Stomach (tissue), 9 donors: ENCODE measurements around the gene INPP4B. TPM values are rescaled to one million over a fixed set of nuclear protein-coding genes. Genes with fewer than 3 reads are reported as not detected.
A peak's percentile ranks its signal among the peaks of the same experiment; 100 is the strongest.

Experiments used
- DNase-seq, 2 donors: peaks; one replicate each; pipeline versions ENCODE4 v3.0.0 to v3.0.0-alpha.2; 2013 to 2019
- H3K27ac ChIP-seq, 5 donors: fragments of 200-600 bp in 4 of 5; sonication (generic) in 4 of 5; one replicate each; pipeline ENCODE4 v1.5.1; 2013 to 2019; ENCODE audit warnings: mild to moderate bottlenecking in 1 of 5, moderate library complexity in 1 of 5
- H3K27me3 ChIP-seq, 3 donors: fragments of 200-600 bp; sonication (generic); one replicate each; pipeline ENCODE4 v1.5.1; 2017 to 2019; ENCODE audit warnings: mixed run types in 1 of 3
- H3K36me3 ChIP-seq, 4 donors: fragments of 200-600 bp; sonication (generic); 1 replicate in 3 of 4; 2 replicates in 1 of 4; pipeline ENCODE4 v1.5.1; 2016 to 2019
- H3K4me1 ChIP-seq, 4 donors: fragments of 200-600 bp; sonication (generic); one replicate each; pipeline ENCODE4 v1.5.1; 2016 to 2019
- H3K4me3 ChIP-seq, 4 donors: fragments of 200-600 bp; sonication (generic) in 3 of 4; one replicate each; pipeline ENCODE4 v1.5.1; 2016 to 2019; ENCODE audit warnings: mild to moderate bottlenecking in 1 of 4
- H3K9me3 ChIP-seq, 4 donors: fragments of 200-600 bp; sonication (generic); one replicate each; pipeline ENCODE4 v1.5.1; 2016 to 2019
- CTCF ChIP-seq, 7 experiments: fragments of 450-650 bp in 4 of 7; fragments of 200-600 bp in 3 of 7; sonication (generic) in 3 of 7; IDR thresholded peaks; one replicate each; pipeline ENCODE4 v1.5.1; 2016 to 2019; ENCODE audit warnings: antibody characterized with exemption in 7 of 7, control low read depth in 2 of 7, mild to moderate bottlenecking in 1 of 7
- EP300 ChIP-seq: sonication (generic); formaldehyde crosslinking; IDR thresholded peaks from one replicate; pipeline ENCODE4 v1.6.1; 2017; ENCODE audit warnings: antibody characterized with exemption
- POLR2A ChIP-seq, 4 donors: fragments of 450-650 bp; IDR thresholded peaks; one replicate each; pipeline ENCODE4 v1.6.1; 2016; ENCODE audit warnings: antibody characterized with exemption in 4 of 4, control low read depth in 2 of 4, mild to moderate bottlenecking in 1 of 4, moderate library complexity in 1 of 4
- POLR2AphosphoS5 ChIP-seq, 3 donors: sonication (generic); formaldehyde crosslinking; IDR thresholded peaks; one replicate each; pipeline ENCODE4 v1.6.1; 2016; ENCODE audit warnings: antibody characterized with exemption in 3 of 3
- WGBS, 5 donors: extraction: QIAGEN DNeasy Blood & Tissue Kit in 3 of 5; methylation state at CpG; one replicate each; pipeline versions ENCODE4 v1.1.5 to v1.1.7; 2013 to 2018; 5-methylcytosine and 5-hydroxymethylcytosine counted together
- intact Hi-C: fragments of 100-400 bp; cut with DNase I; formaldehyde crosslinking; loops from one replicate; pipeline ENCODE4 v1.15.1; 2023; ENCODE audit warnings: low total_unique reads
- polyA plus RNA-seq, 3 donors: library from polyadenylated mRNA; stranded (reverse); fragments of 200-250 nt; gene quantifications; one replicate each; pipeline ENCODE4 v1.2.3, GENCODE V29; 2013
- total RNA-seq, 5 donors: library from RNA; depleted of rRNA; stranded (reverse); fragments of >200 nt; gene quantifications; one replicate each; pipeline versions ENCODE4 v1.1.0 to v1.2.3, GENCODE V29; 2014 to 2016
- donor health status: healthy with polysubstance abuse.
- donor health status: Bipolar disorder and iron deficiency.
- donor health status: healthy.

INPP4B gene
- total and polyA plus RNA-seq, 8 donors: 1.4 to 96.9 (median 11.7) TPM

DNA sequence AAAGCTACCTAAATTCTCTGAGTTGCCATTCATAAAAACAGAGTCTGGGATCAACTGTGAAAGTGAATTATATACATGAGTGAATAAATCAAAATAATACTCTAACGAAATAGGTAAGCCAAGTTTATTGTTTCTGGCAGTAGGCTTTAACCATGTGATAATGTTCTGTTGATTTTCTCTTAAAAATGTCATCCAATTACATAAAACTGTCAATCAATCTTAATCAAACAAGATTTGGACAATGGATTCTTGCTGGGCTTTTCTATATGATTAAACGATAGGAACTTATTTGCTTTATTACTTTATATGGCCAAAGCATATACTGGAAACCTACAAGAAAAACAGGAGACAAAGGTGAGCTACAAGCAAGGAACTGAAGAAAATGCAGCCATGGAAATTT, 148.8 kb downstream of the INPP4B start:
- Histone ChIP-seq H3K4me3 (no peak overlapping the region), H3K36me3 (no peaks in the 10 kb centered on the region), H3K27me3 (no peaks in the 10 kb centered on the region), H3K27ac (no peak overlapping the region), H3K9me3 (no peaks in the 10 kb centered on the region), H3K4me1 (peaks cover 0 to 18% (median 8%) of the 10 kb centered on the region in 4 donors)
- no peak for TF ChIP-seq POLR2AphosphoS5 (IDR thresholded peaks at IDR 0.05)
- TF ChIP-seq CTCF (IDR thresholded peaks at IDR 0.05): no peak
- TF ChIP-seq POLR2A (IDR thresholded peaks at IDR 0.05): no peak
- TF ChIP-seq EP300: no peak
- no peak for DNase-seq
- 34 to 54% (median 46%) methylated on average over 2 of the region's 2 CpGs for WGBS, 5 donors
- intact Hi-C loops: no loop called here

GRCh38 chr4:142696334-142697122, 149.6 kb downstream of the INPP4B start:
- no peaks in the 10 kb centered on the region for H3K36me3 ChIP-seq
- no peaks in the 10 kb centered on the region for H3K9me3 ChIP-seq
- no peak overlapping the region for H3K27ac ChIP-seq
- H3K4me1 ChIP-seq: peaks cover 0 to 18% (median 8%) of the 10 kb centered on the region in 4 donors
- TF ChIP-seq POLR2A (IDR thresholded peaks at IDR 0.05): no peak
- no peak for TF ChIP-seq CTCF (IDR thresholded peaks at IDR 0.05)
- TF ChIP-seq EP300: no peak
- TF ChIP-seq POLR2AphosphoS5 (IDR thresholded peaks at IDR 0.05): no peak
- no peaks in the 10 kb centered on the region for H3K27me3 ChIP-seq
- H3K4me3 ChIP-seq: no peak overlapping the region
- intact Hi-C loops: no loop called here
- DNase-seq: peak in 1 of 2 donors; percentile 12
- WGBS, 5 donors: 44 to 66% (median 53%) methylated on average over 3 of the region's 3 CpGs

DNA sequence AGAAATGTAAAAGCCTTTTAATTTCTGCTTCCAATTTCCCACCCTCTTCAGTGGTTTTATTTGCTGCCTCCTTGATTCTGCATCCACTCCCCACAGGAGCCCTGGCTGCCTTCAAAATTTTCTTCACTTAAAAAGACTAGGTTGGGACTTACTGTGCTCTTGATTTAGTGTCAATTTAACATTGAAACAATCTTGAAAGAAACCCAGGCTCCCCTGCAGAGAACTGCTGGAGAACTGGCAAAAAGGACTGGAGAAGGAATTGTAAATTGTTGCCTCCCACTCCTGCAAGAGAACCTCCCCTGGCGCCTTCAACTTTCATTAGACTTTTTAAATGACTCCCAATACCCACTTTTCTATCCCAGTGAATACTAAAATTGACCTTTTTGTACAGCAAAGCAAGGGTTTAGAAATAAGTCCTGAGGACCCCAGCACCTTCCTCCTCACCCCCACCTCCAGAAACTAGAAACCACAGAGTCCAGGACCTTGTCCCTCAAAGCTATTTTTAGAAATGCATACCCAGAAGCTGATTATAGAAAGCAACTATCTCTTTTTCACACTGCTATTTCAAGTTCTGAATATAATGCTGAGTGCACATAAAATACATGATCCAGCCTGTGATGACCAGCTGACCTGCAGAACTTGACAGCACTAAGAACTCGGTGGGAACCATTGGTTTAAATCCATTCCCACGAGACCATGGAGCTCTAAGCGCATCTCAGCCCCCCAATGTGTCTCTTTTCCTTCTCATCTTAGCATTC, 155.5 kb downstream of the INPP4B start:
- Histone ChIP-seq H3K4me3 (no peak overlapping the region), H3K27ac (no peak overlapping the region), H3K4me1 (peaks cover 0 to under 1% (median 0%) of the 10 kb centered on the region in 4 donors), H3K27me3 (no peaks in the 10 kb centered on the region), H3K9me3 (no peaks in the 10 kb centered on the region), H3K36me3 (no peaks in the 10 kb centered on the region)
- intact Hi-C loops: no loop called here
- 90 to 95% (median 93%) methylated on average over 4 of the region's 4 CpGs for WGBS, 5 donors
- no peak for DNase-seq
- TF ChIP-seq POLR2AphosphoS5 (IDR thresholded peaks at IDR 0.05) (no peak), EP300 (no peak), POLR2A (IDR thresholded peaks at IDR 0.05) (no peak), CTCF (IDR thresholded peaks at IDR 0.05) (no peak)

DNA sequence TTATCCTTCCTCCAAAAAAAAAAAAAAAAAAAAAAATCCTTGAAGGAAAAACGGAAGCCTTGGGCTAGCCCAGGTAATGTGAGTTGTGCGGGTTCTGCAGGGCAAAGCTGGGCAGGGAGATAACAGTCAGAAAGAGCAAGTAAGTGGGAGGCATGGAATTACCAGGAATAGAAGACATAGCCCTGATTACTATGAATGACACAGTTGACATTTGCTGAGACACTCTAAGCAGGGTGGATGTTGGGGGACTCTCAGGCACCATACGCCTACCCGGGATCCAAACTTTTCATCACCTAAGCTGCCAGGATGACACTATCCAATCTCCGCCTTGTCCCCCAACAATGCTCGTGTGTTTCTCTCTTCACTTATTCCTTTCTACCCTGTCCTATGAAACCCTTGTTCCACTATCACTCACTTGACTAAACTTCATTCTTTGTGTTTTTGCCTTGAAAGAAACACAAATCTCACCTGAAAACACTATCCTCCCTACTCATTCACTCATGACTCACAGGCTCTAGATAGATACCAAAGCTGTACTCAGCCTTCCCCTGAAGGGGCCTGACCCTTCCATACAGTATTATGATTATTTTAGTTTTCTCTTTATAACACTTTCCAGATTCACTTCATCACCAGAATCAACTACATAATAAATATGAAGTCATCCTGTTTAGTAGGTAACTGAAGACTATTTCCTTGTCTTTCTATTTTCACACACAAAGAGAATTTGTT, 158.4 kb downstream of the INPP4B start:
- TF ChIP-seq EP300 (no peak), POLR2A (IDR thresholded peaks at IDR 0.05) (no peak)
- Histone ChIP-seq H3K4me3 (no peak overlapping the region), H3K36me3 (no peaks in the 10 kb centered on the region), H3K9me3 (no peaks in the 10 kb centered on the region), H3K27me3 (no peaks in the 10 kb centered on the region), H3K27ac (no peak overlapping the region), H3K4me1 (no peaks in the 10 kb centered on the region)
- intact Hi-C loops: no loop called here
- 90 to 97% (median 93%) methylated on average over 6 of the region's 6 CpGs for WGBS, 5 donors
- no peak for DNase-seq
